Measurements from ENCODE around the gene PRLH. TPM values are rescaled to one million over a fixed set of nuclear protein-coding genes. Genes with fewer than 3 reads are reported as not detected.

The PRLH gene
- total and polyA plus RNA-seq, 4 donors, result not detected

GRCh38 chr2:237555560-237555959, 10.8 kb upstream of the PRLH start:
- peaks cover 0 to 17% (median 10%) of the 10 kb centered on the region in 4 donors for H3K4me1 ChIP-seq (ENCODE audit: control insufficient read depth in 4 of 4, insufficient read depth in 4 of 4, low read length in 3 of 4)
- WGBS, result 95% methylated on average over 1 of the region's 1 CpG
- H3K27ac ChIP-seq (ENCODE audit: low read depth in 1 of 2, low read length in 2 of 2), result no peak overlapping the region
- peaks cover 5 to 15% (median 12%) of the 10 kb centered on the region in 4 donors for H3K36me3 ChIP-seq (ENCODE audit: control insufficient read depth in 4 of 4, insufficient read depth in 3 of 4, low read depth in 1 of 4, low read length in 3 of 4)
- TF ChIP-seq NR2F2 (IDR thresholded peaks at IDR 0.05), result no peak
- TF ChIP-seq HNF4A (conservative IDR thresholded peaks at IDR 0.05), result no peak
- no peak for TF ChIP-seq RAD21 (IDR thresholded peaks at IDR 0.05)
- TF ChIP-seq TAF1 (conservative IDR thresholded peaks at IDR 0.05), result no peak
- no peak for TF ChIP-seq HNF4G (IDR thresholded peaks at IDR 0.05)
- TF ChIP-seq, protein P1, sequence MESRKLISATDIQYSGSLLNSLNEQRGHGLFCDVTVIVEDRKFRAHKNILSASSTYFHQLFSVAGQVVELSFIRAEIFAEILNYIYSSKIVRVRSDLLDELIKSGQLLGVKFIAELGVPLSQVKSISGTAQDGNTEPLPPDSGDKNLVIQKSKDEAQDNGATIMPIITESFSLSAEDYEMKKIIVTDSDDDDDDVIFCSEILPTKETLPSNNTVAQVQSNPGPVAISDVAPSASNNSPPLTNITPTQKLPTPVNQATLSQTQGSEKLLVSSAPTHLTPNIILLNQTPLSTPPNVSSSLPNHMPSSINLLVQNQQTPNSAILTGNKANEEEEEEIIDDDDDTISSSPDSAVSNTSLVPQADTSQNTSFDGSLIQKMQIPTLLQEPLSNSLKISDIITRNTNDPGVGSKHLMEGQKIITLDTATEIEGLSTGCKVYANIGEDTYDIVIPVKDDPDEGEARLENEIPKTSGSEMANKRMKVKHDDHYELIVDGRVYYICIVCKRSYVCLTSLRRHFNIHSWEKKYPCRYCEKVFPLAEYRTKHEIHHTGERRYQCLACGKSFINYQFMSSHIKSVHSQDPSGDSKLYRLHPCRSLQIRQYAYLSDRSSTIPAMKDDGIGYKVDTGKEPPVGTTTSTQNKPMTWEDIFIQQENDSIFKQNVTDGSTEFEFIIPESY (IDR thresholded peaks at IDR 0.05), result no peak
- TF ChIP-seq FOXA2 (IDR thresholded peaks at IDR 0.05), result no peak
- no peak for TF ChIP-seq CTCF (IDR thresholded peaks at IDR 0.05; ENCODE audit: low read depth, low read length, missing input control)
- no peak for TF ChIP-seq FOXA1 (IDR thresholded peaks at IDR 0.05)
- TF ChIP-seq, protein P2, sequence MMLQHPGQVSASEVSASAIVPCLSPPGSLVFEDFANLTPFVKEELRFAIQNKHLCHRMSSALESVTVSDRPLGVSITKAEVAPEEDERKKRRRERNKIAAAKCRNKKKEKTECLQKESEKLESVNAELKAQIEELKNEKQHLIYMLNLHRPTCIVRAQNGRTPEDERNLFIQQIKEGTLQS (IDR thresholded peaks at IDR 0.05), result no peak
- no peak for TF ChIP-seq GABPA (IDR thresholded peaks at IDR 0.05 in 1 of 2, conservative IDR thresholded peaks at IDR 0.05 in 1 of 2)
- TF ChIP-seq YY1 (IDR thresholded peaks at IDR 0.05), result no peak
- TF ChIP-seq REST (IDR thresholded peaks at IDR 0.05), result no peak
- no peak for TF ChIP-seq EGR1 (IDR thresholded peaks at IDR 0.05; ENCODE audit: low read depth in 2 of 2)
- no peak for TF ChIP-seq JUND (IDR thresholded peaks at IDR 0.05)
- TF ChIP-seq, protein P3, sequence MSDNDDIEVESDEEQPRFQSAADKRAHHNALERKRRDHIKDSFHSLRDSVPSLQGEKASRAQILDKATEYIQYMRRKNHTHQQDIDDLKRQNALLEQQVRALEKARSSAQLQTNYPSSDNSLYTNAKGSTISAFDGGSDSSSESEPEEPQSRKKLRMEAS (IDR thresholded peaks at IDR 0.05), result no peak
- TF ChIP-seq SP1 (IDR thresholded peaks at IDR 0.05), result no peak
- no peak for TF ChIP-seq RXRA (IDR thresholded peaks at IDR 0.05)
- no peak for DNase-seq (ENCODE audit: low spot score)
- no peaks in the 10 kb centered on the region for H3K27me3 ChIP-seq (ENCODE audit: control insufficient read depth in 4 of 4, insufficient read depth in 4 of 4, low read length in 3 of 4)
- H3K9me3 ChIP-seq (ENCODE audit: control insufficient read depth in 4 of 4, low read length in 3 of 4), result peaks cover 3 to 6% (median 3%) of the 10 kb centered on the region in 4 donors
- no peak overlapping the region for H3K4me3 ChIP-seq (ENCODE audit: low read depth in 1 of 3, low read length in 3 of 3)
- H3K9ac ChIP-seq (ENCODE audit: low read depth in 1 of 2, low read length in 2 of 2), result no peak overlapping the region

Measured in liver (tissue), 9 donors.